GM10266 (cell line): Measurements from ENCODE around the gene LDHA.

Experiments
- DNase-seq: peaks from one replicate; pipeline ENCODE4 v3.0.0; 2012; ENCODE audit errors: extremely low spot score
- CTCF ChIP-seq: IDR thresholded peaks from 2 replicates; pipeline ENCODE4 v1.5.1; 2012; ENCODE audit warnings: mild to moderate bottlenecking, low read depth; ENCODE audit not compliant: control insufficient read depth, insufficient read depth; ENCODE audit errors: missing control alignments

Gene LDHA

GRCh38 chr11:18455686-18456372 is 61.5 kb downstream of the LDHA start, which contains the start of gene LDHAL6A:
LDHAL6A (plus strand) TSS chr11:18455856; CDS start chr11:18456681, 825 bp downstream.
- no peak for DNase-seq

GRCh38 chr11:18457450-18457849 is 63.1 kb downstream of the LDHA start:
- no peak for DNase-seq
- no peak for TF ChIP-seq CTCF

More at GRCh38 chr11:18455686-18456372, 61.5 kb downstream of the LDHA start, which contains the start of gene LDHAL6A:
- no peak for TF ChIP-seq CTCF
